Fibroblast of lung (primary cell): ENCODE data around the gene ARHGEF26. TPM values are rescaled to one million over a fixed set of nuclear protein-coding genes. Genes with fewer than 3 reads are reported as not detected.

Experiments
- DNase-seq, 2 donors: peaks; one replicate each; pipeline versions ENCODE4 v3.0.0 to v3.0.0-alpha.2; 2010; ENCODE audit warnings: low read depth in 2 of 2
- H2AFZ ChIP-seq: 2 replicates; pipeline ENCODE4 v1.5.1; 2012; ENCODE audit warnings: low read length, control low read depth, inconsistent platforms
- H3K27ac ChIP-seq: 2 replicates; pipeline ENCODE4 v1.5.1; 2011; ENCODE audit warnings: low read length, control low read depth; ENCODE audit not compliant: insufficient read depth
- H3K27me3 ChIP-seq: 2 replicates; pipeline ENCODE4 v1.5.1; 2011; ENCODE audit warnings: mild to moderate bottlenecking, low read length; ENCODE audit not compliant: control insufficient read depth, insufficient read depth
- H3K36me3 ChIP-seq: 2 replicates; pipeline ENCODE4 v1.5.1; 2011; ENCODE audit warnings: low read length; ENCODE audit not compliant: control insufficient read depth, insufficient read depth
- H3K4me1 ChIP-seq: 2 replicates; pipeline ENCODE4 v1.5.1; 2011; ENCODE audit warnings: low read length; ENCODE audit not compliant: control insufficient read depth, insufficient read depth; ENCODE audit errors: extremely low read depth
- H3K4me2 ChIP-seq: 2 replicates; pipeline ENCODE4 v1.5.1; 2011; ENCODE audit warnings: low read length, control low read depth; ENCODE audit not compliant: insufficient read depth; ENCODE audit errors: extremely low read depth
- H3K4me3 ChIP-seq, 4 experiments: fragments of 200-600 bp in 1 of 4; sonication (generic) in 1 of 4; replicated peaks in 1 of 4; 2 replicates each; pipeline ENCODE4 v1.5.1; 2011 to 2016; ENCODE audit warnings: low read length in 4 of 4, low read depth in 3 of 4, mild to moderate bottlenecking in 3 of 4, control low read depth in 2 of 4, inconsistent platforms in 1 of 4, mixed read lengths in 1 of 4; ENCODE audit not compliant: insufficient read depth in 1 of 4; ENCODE audit errors: control extremely low read depth in 1 of 4
- H3K79me2 ChIP-seq: 2 replicates; pipeline ENCODE4 v1.5.1; 2012; ENCODE audit warnings: mild to moderate bottlenecking, low read length, inconsistent platforms; ENCODE audit not compliant: control insufficient read depth, insufficient read depth
- H3K9ac ChIP-seq: 2 replicates; pipeline ENCODE4 v1.5.1; 2011; ENCODE audit warnings: mild to moderate bottlenecking, low read length, control low read depth; ENCODE audit not compliant: insufficient read depth
- H3K9me3 ChIP-seq: 2 replicates; pipeline ENCODE4 v1.5.1; 2012; ENCODE audit warnings: low read depth, low read length; ENCODE audit not compliant: control insufficient read depth, insufficient read depth
- H4K20me1 ChIP-seq: 2 replicates; pipeline ENCODE4 v1.5.1; 2011; ENCODE audit warnings: low read length; ENCODE audit not compliant: control insufficient read depth, insufficient read depth; ENCODE audit errors: extremely low read depth
- EZH2 ChIP-seq: IDR thresholded peaks from 2 replicates; pipeline ENCODE4 v1.5.1; 2012; ENCODE audit warnings: low read length, control low read depth, mild to moderate bottlenecking; ENCODE audit errors: missing control alignments
- polyA plus RNA-seq, 2 donors: library from polyadenylated mRNA; depleted of rRNA in 1 of 2; stranded (reverse) in 1 of 2; unstranded in 1 of 2; fragments of >200 nt; gene quantifications; 2 replicates each; pipeline ENCODE4 v1.2.1, GENCODE V29; 2011 to 2012; ENCODE audit warnings: missing spikeins in 1 of 2
- total RNA-seq: library from RNA; depleted of rRNA; stranded (reverse); fragments of >200 nt; gene quantifications from 2 replicates; pipeline ENCODE4 v1.2.1, GENCODE V29; 2014
- TF ChIP-seq, protein P1 (sequence below), 2 donors: IDR thresholded peaks in 1 of 2; conservative IDR thresholded peaks in 1 of 2; 1 replicate in 1 of 2; 2 replicates in 1 of 2; pipeline ENCODE4 v1.5.1; 2011 to 2012; ENCODE audit warnings: low read length in 2 of 2, control low read depth in 1 of 2, inconsistent platforms in 1 of 2, low read depth in 1 of 2, mild to moderate bottlenecking in 1 of 2

Gene ARHGEF26
- total and polyA plus RNA-seq, 2 donors (not counting 1 experiment from before 2014, with no cell fraction given): 0.72 to 2.1 TPM

DNA sequence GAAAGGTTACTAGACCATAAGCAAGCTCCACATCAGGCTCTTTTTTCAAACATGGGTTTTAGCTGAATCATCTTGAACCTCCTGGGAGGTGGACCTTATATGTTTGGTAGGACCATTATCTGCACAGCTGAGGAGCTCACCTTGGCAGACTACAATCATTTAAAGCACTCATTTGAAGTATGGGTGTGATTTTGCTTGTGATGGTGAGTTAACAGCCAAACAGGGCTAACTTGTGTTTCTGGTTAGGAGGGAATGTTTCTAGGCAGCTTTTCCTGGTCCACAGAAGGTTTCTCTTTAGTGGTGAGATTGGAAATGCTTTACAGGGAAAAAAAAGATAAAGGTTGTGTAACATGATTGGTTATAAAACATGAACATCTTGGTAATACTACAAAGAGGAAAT lies 61.8 kb downstream of the ARHGEF26 start:
- H3K4me1 ChIP-seq: no peaks in the 10 kb centered on the region
- TF ChIP-seq, protein P1, sequence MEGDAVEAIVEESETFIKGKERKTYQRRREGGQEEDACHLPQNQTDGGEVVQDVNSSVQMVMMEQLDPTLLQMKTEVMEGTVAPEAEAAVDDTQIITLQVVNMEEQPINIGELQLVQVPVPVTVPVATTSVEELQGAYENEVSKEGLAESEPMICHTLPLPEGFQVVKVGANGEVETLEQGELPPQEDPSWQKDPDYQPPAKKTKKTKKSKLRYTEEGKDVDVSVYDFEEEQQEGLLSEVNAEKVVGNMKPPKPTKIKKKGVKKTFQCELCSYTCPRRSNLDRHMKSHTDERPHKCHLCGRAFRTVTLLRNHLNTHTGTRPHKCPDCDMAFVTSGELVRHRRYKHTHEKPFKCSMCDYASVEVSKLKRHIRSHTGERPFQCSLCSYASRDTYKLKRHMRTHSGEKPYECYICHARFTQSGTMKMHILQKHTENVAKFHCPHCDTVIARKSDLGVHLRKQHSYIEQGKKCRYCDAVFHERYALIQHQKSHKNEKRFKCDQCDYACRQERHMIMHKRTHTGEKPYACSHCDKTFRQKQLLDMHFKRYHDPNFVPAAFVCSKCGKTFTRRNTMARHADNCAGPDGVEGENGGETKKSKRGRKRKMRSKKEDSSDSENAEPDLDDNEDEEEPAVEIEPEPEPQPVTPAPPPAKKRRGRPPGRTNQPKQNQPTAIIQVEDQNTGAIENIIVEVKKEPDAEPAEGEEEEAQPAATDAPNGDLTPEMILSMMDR (conservative IDR thresholded peaks at IDR 0.05 in 1 of 2, IDR thresholded peaks at IDR 0.05 in 1 of 2; ENCODE audit: low read depth in 1 of 2, low read length in 2 of 2): no peak
- no peak for TF ChIP-seq EZH2
- no peak overlapping the region for H3K9ac ChIP-seq
- H3K27ac ChIP-seq: no peak overlapping the region
- H3K4me2 ChIP-seq: no peak overlapping the region
- H3K79me2 ChIP-seq: no peaks in the 10 kb centered on the region
- no peaks in the 10 kb centered on the region for H3K9me3 ChIP-seq
- no peaks in the 10 kb centered on the region for H3K36me3 ChIP-seq
- H4K20me1 ChIP-seq: no peaks in the 10 kb centered on the region
- no peak overlapping the region for H2AFZ ChIP-seq
- no peaks in the 10 kb centered on the region for H3K27me3 ChIP-seq
- H3K4me3 ChIP-seq: no peak overlapping the region
- DNase-seq: no peak

DNA sequence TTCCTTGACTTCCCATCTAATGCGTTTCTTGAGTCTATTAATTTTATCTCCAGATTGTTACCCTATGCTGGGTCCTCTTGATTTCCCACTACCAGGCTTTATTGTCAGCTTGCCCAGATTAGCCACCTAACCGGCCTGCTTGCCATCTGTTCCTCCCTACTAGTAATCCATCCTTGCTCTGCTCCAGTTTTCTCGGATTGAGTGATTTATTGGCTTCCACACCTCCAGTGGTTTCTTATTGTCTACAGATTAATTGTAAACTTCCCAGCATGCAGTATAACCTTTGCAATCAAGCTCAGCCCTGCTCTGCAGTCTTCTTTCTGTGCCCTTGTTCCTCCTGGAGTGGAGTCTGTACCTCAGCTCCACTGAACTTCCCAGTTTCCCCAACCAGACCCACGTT lies 63.4 kb downstream of the ARHGEF26 start:
- no peak overlapping the region for H3K4me2 ChIP-seq
- no peak overlapping the region for H2AFZ ChIP-seq
- H3K79me2 ChIP-seq: no peaks in the 10 kb centered on the region
- H3K36me3 ChIP-seq: no peaks in the 10 kb centered on the region
- no peaks in the 10 kb centered on the region for H3K27me3 ChIP-seq
- H3K9me3 ChIP-seq: no peaks in the 10 kb centered on the region
- no peak for TF ChIP-seq EZH2
- H3K4me3 ChIP-seq: no peak overlapping the region
- H3K27ac ChIP-seq: no peak overlapping the region
- no peak for DNase-seq
- no peaks in the 10 kb centered on the region for H3K4me1 ChIP-seq
- H4K20me1 ChIP-seq: no peaks in the 10 kb centered on the region
- H3K9ac ChIP-seq: no peak overlapping the region

DNA sequence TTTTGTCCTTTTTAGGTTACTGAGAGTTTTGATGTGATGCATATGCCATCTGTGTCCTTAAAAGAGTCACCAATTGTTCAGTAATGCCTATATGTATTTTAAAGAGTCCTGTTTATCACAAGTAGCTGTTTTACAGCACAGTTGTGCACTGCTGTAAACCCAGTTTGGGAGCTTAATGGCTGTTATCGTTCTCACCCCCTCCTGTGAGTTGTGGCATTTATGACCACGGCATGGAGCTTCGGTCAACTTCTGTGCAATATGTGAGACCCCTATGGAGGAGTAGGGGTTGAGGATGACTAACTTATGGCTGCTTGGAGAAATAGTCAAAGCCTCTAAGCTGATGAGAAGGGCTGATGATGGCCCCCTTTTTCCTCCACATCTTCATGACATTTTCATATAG lies 67.2 kb downstream of the ARHGEF26 start:
- Histone ChIP-seq H3K27ac (no peak overlapping the region), H3K36me3 (no peaks in the 10 kb centered on the region), H3K4me1 (no peaks in the 10 kb centered on the region), H3K4me3 (no peak overlapping the region), H3K27me3 (no peaks in the 10 kb centered on the region), H3K4me2 (no peak overlapping the region), H3K9ac (no peak overlapping the region), H2AFZ (no peak overlapping the region), H4K20me1 (no peaks in the 10 kb centered on the region), H3K79me2 (no peaks in the 10 kb centered on the region), H3K9me3 (no peaks in the 10 kb centered on the region)
- TF ChIP-seq, protein P1 (conservative IDR thresholded peaks at IDR 0.05 in 1 of 2, IDR thresholded peaks at IDR 0.05 in 1 of 2; ENCODE audit: low read depth in 1 of 2, low read length in 2 of 2): no peak
- TF ChIP-seq EZH2: no peak
- no peak for DNase-seq
